ENCODE results near the gene MAP3K3.

The MAP3K3 gene

DNA sequence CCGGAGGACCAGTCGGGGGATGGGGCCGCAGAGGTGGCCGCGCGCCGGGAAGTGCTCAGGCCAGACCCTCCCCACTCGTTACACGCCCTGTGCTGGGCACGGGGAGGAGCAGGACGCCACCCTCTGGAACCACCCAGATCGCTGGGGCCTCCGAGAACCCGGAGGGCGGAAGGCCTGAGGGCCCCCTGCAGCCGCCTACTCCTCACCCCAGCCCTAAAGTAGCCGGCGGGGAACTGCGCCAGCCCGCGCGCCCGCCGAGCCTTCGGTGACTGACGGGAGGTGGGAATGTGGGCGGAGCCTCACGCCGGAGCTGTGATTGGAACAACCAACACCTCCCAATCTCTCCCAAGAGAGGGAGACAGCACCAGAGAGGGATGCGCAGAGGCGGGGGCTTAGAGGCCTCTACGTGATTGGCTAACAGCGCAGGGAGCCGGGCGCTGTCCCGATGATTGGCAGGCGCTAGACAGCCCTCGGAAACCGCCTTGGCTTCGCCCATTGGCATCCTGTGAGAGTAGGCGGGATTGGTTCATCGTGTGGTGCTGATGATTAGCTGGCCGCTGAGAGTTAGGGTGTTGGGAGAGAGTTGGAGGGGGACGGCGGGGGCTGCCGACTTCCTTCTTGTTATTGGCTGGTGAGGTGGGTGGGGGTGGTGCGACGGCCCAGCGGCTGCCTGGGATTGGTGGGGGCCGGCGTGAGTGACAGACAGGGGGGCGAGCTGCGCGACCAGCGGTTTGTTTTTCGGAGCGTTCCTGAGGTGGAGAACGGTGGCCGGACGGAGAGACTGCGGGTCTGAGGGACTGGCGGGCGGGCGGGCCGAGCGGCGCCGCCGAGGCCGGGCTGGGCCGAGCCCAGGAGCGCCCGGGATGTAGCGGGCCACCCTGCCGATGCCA, at the start of gene MAP3K3:
MAP3K3 (plus strand) TSS at position 734 of the 890 bp plus-strand sequence. CDS start 343 bp downstream, outside the sequence.
- DNase-seq, result peak; percentile 95 to 97

DNA sequence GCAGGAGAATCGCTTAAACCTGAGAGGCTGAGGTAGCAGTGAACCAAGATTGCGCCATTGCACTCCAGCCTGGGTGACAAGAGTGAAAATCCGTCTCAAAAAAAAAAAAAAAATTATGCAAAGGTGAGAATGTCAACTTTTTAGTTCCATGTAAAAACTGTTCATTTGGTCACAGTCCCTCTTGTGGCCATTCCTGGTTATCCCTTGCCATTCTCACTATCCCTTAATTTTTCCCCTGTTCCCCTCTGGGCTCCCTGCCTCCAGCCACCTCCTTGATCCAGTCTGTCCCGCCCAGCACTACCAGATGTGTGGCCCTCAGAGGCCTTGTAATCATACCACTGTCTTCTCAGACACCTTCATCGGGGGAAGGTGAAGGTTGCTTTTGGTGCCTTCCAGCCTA, 48.6 kb upstream of the MAP3K3 start:
- no peak for DNase-seq

DNA sequence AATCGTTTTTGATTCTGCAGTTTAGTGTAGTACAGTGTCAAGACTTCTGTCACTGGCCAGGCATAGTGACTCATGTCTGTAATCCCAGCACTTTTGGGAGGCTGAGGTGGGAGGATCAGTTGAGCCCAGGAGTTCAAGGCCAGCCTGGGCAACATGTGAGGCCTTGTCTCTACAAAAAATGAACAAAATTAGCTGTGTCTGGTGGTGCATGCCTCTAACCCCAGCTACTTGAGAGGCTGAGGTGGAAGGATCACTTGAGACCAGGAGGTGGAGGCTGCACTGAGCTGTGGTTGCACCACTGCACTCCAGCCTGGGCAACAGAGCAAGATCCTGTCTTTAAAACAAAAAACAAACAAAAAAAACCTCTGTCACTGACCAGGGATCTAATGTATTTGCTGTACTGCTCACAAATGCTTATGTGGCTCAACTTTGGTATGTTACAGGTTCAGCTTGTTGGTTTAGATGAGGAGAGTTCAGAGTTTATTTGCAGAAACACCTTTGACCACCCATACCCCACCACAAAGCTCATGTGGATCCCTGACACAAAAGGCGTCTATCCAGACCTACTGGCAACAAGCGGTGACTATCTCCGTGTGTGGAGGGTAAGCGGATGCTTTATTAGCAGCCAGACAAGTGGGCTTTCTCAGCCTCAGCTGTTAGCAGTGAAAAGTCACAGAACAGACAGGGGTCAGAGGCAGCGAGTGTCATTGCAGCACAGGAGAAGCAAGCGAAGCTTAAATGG, 44.0 kb upstream of the MAP3K3 start:
- DNase-seq, result no peak

DNA sequence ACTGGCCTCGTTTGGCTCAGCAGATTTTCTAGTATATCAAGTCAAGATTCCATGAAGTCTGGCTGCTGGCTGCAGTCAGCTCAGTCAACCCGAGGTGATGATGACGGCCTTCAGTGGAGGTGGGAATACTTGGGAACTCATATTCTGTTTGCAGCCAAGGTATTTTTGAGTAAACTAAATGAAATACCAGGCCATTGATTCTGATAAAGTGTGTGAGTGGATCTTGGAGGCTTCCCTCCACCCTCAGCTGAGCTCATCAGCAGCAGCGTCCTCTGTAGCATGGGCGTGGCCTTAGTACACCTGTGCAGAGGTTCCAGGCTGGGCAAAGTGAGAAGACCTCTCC, 43.5 kb upstream of the MAP3K3 start:
- DNase-seq, result no peak

DNA sequence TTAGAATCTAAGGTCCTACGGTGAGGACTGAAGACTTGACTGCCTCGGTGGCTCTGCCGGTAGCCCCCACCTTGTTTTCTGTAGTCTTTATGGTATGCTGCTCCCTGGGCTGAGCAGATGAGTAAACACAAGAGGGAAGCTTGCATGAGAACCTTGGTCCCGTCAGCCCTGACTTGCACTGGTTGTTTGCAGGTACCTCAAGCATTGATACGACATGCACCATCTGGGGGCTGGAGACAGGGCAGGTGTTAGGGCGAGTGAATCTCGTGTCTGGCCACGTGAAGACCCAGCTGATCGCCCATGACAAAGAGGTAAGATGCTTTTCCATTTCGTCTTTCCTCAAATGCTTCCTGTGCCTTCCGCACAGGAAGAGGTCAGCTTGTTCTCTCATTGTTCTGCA, 42.6 kb upstream of the MAP3K3 start:
- no peak for DNase-seq

DNA sequence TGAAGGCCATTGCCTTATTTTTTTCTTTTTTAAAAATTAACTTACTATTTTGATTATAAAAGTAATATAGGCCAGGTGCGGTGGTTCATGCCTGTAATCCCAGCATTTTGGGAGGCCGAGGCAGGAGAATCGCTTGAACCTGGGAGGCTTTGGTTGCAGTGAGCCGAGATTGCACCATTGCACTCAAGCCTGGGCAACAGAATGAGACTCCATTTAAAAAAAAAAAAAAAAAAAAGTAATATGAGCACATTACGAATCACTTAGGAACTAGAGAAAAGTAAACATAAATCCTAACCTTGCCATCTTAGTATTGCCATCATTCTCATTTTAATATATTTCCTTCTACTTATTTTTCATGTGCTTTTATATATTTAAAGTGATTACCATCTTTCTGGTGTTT, 34.4 kb upstream of the MAP3K3 start:
- DNase-seq, result no peak

DNA sequence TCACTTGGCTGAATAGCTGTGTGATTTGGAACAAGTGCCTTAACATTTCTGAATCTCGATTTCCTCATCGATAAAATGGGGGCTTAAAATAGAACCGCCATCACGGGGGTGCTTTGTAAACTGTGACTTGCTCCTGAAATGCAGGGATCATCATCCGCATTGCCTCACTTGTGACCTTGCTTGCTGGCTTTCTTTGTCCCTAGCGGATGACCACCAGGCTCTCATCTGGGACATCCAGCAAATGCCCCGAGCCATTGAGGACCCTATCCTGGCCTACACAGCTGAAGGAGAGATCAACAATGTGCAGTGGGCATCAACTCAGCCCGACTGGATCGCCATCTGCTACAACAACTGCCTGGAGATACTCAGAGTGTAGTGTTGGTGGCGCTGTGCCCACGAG, 33.4 kb upstream of the MAP3K3 start:
- DNase-seq, result no peak

DNA sequence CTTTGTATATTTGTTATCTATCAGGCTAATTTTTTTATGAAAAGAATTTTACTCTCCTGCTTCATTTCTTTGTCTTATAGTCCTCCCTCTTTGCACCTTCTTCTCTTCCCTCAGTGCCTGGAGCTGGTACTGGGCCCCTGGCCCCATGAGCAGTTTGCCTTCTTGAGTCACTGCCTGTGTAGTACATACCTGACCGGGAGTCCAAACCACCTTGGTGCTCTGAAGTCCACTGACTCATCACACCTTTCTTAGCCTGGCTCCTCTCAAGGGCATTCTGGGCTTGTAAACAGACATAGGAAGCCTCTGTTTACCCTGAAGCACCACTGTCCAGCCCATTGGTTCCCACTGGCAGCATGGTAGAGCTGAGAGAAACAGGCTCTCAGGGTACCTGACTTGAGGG, 32.6 kb upstream of the MAP3K3 start:
- no peak for DNase-seq

DNA sequence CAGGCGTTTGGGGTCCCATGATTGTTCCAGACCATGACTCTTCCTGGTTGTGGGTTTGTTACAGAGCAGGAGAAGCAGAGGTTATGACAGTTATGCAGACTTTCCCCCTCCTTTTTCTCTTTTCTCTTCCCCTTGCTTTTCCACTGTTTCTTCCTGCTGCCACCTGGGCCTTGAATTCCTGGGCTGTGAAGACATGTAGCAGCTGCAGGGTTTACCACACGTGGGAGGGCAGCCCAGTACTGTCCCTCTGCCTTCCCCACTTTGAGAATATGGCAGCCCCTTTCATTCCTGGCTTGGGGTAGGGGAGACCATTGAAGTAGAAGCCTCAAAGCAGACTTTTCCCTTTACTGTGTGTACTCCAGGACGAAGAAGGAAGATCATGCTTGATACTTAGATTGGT, 29.4 kb upstream of the MAP3K3 start:
- DNase-seq, result no peak

DNA sequence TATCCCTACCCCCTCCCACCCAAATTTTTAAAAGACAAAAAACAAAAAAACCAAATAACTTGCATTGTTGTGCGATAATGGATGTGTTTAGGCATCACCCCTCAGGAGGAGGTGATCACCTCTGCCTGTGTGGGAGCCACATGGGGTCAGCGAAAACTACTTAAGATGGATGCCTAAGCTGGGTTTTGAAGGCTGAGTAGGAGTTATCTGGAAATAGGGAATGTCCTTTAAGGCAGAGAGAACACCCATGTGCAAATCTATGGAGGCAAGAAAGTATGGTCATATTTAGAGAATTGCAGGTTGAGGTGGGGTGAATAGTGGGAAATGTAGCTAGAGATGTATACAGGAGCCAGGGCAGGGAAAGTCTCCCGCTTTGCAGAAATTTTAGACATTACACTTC, 27.1 kb upstream of the MAP3K3 start:
- no peak for DNase-seq

DNA sequence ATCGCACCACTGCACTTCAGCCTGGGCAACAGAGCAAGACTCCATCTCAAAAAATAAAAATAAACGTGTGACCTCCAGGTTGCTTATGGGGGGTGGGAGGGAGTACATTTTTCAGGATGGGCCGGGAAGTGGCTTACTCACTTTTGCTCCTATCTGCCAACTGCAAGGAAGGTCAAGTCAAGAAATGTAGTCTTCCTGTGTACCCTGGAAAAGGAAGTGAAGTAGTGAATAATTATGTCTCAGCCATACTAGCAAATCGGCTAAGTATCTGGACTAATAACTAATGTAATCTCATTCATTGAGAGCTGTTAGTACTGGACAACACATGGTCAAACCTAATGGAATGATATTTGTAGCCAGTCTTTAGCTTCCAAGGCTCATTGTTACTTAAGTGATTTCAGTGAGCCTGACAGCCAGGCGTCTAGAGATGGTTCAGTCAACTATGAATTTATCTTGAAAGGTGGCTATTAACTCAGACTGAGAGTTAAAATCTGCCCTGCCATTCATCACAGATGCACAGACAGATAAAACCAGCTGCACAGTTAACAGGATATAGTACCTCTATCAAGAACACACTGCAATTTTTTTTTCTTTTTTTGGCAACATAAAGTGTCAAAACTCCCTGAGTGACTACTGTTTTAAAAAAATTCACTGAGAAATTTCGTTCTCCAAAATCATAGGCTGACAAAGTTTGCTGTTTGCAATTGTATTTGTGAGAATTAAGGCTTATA, 25.2 kb upstream of the MAP3K3 start:
- no peak for DNase-seq

DNA sequence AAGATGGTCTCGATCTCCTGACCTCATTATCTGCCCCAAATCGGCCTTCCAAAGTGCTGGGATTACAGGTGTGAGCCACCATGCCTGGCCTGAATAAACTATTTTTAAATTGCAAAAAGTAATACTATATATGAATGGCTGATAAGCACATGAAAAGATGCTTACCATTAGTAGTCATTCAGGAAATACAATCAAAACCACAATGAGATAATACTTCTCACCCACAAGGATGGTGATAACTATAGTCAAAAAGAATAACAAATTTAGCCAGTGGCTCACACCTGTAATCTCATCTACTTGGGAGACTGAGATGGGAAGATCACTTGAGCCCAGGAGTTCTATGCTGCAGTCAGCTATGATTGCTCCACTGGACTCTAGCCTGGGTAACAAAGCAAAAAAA, 23.9 kb upstream of the MAP3K3 start:
- no peak for DNase-seq

DNA sequence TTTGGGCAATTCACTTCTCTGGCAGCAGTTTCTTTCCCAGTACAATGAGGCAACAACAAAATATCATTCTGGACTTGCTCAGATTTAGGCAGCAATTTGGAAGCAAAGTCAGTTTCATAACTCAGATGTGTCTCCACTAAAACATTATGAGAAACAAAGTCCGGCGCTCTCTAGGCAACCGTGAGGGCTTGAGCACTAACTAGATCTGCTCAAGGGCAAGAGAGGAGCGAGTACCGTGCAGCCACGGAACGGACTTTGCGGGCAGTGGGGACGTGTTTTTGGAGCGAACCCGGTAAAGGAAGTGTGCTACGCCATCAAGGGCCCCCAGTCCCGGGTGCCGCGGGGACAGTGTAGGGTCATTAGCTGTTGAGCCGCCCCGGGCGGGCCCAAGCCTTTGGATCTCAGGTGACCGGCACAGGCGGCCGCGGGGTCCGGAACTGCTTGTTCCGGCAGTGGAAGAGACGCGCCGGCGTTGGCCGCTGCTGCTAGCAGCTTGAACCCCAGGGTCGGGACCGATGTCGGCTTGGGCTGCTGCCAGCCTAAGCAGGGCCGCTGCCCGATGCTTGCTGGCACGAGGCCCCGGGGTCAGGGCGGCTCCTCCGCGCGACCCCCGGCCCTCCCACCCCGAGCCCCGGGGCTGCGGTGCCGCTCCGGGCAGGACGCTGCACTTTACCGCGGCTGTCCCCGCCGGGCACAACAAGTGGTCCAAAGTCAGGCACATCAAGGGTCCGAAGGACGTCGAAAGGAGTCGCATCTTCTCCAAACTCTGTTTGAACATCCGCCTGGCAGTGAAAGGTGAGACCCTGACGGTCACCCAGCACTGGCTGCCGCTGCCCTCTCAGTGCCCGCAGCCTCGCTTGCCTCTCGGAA, 21.4 kb upstream of the MAP3K3 start, which contains the start of gene TACO1:
TACO1 (plus strand) TSS at position 327 of the 870 bp plus-strand sequence; CDS start at position 516, 189 bp downstream.
- peak; percentile 85 for DNase-seq

DNA sequence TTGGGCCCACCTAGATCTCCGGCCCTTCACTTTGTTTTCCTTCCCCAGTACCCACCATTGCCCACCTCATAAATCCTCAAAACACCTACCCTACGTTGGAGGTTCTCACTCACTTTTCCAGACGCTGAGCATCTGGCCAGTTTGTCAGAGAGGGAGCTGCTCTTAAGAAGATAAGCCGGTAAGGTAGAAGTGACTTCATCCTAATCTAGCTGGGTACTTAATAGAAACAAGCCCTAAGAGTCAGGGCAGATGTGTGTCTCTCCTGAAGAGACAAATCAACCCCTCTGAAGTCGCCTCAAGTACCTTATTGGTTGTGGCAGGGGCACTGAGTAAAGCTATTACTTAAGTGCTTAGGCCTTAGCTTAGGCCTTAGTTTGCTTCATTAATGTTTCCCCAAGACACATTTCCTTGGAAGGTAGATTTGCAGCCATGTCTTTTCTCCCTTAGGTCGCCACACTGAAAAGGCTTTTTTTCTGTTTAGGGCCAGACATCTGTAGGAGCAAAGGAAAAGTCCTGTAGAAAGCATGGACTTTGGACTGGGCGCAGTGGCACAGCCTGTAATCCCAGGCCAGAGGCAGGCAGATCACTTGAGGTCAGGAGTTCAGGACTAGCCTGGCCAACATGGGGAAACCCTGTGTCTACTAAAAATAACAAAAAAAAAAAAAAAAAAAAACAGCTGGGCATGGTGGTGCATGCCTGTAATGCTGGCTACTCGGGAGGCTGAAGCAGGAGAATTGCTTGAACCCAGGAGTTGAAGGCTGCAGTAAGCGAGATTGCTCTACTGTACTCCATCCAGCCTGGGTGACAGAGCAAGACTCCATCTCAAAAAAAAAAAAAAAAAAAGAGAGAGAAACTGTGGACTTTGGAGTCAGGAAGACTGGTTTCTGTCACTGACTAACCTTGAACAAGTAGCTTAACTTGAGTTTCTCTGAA, 20.5 kb upstream of the MAP3K3 start:
- no peak for DNase-seq

DNA sequence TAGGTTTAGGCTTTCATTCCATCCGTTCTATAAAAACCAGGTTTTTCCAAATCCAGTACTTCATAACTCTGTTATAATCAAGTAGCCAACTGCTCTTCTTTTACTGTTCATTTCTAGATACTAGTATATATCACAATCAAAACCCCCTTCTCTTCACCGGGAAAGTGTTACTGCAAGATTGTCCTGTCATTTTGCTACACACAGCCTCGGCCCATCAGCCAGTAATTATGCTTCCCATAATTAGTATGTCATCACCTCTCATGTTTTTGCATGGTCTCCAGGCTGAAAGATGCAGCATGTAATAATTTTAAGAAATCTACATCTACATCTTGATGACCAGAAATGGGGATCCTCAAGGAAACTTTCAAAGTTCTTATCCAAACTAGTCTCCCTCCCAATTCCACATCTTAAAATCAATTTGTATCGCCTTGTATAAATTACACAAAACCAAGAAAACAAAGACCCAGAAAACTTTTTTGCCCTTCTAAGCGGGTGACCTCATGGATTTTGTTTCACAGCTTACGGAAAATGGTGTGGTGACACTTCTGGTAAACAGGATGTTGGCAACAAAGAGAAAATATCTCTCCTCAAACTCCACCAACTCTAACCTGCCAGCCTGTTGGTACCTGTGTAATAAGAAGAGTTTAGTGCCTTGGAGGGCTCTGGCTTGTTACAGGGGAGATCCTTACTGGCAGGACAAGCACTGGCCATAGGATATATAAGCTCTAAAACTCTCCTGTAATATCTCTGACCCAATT, 12.2 kb upstream of the MAP3K3 start:
- DNase-seq, result no peak

DNA sequence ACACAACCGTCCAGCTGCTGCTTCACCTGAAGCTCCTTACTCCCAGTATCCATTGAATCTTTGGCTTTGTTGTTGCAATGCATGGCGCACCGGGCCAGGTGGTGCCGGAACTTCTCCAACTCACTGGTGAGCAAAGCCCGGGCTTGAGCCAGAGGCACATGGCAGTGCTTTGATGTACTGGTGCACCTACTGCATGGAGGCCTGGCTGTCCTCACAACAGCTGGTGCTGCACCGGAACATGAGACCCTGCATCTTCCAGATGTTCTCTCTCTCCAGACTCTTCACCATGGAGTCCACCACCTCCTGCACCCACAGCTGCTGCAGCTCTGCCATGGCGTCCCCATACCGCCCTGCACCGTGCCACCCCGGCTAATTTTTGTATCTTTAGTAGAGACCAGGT, 11.4 kb upstream of the MAP3K3 start:
- no peak for DNase-seq

DNA sequence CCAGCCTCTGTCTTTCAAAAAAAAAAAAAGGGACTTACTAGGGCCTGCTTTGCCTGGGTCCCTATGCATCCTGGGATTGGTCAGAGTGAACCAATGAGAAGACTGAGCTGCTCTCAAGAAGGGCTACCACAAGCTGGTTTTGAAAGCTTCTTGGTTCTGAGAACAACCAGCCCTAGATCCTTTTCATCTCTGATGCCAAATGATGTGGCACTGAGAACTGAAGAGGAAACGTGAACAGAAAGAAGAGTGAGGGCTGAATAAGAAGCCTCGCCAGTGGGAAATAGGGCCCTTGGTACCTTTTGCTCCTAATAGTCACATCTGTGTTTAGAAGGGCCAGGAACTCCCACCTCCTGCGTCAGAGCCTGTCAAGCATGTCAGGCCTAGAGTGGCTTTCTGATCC, 10.9 kb upstream of the MAP3K3 start:
- DNase-seq, result no peak

DNA sequence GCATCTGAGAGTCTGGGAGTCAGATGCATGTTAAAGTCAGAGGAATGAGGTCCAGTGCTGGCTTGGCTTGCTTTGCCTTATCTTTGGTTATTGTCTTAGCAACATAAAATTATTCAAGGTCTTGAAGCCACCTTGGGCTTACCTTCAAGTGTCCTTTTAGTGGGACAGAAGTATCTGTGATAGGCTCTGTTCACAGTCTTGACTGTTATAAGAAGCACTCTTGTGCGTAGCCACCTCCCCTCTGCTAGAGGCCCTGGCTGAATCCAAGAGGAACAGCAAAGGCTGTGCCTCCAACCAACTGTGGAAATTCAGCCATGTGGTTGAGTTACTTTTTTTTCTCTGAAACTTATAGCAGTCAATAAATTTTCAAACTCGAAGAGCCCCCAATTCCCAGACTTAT, 8.6 kb upstream of the MAP3K3 start:
- no peak for DNase-seq

DNA sequence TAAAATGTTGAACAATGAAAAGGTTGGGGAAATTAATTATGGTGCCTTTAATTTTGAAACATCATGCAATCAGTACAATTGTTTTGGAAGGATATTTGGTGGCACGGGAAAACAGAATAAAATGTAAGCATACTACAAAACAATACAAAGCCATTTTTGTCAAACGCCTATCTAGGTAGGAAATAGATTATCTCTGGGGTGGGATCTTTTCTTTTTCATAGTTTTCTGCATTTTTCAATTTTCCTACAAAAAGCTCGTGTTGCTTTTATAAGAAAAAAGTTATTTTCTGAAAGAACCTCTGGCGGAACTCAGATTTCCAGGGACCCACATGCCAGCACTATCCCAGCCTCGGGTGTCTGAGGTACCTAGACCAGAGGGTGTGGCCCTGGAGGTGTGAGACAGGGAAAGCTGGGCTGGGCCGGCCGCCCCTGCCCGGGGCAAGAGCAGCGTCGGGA, 961 bp upstream of the MAP3K3 start:
- DNase-seq, result no peak
